ENCODE data around the gene HLTF.

The HLTF gene

DNA sequence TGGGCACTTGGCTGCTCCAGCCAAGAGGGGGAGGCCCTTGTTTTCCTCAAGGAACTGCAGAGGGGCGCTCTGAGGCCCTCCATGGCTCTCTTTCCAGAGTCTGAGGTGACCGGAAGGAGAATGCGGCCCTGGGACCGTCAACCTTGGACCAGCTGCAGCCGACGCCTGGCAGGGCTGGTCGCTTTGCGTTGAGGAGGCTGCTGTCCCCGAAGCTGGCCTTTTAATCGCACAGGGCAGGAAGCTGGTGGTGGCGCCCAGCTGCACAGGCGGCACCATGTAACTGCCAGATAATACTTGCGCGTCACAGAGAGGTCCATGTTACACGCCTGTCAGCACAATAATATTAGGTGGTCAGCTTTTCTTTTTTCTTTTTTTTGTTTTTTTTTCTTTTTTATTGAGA is 875 bp upstream of the HLTF start:
- no peak for DNase-seq

DNA sequence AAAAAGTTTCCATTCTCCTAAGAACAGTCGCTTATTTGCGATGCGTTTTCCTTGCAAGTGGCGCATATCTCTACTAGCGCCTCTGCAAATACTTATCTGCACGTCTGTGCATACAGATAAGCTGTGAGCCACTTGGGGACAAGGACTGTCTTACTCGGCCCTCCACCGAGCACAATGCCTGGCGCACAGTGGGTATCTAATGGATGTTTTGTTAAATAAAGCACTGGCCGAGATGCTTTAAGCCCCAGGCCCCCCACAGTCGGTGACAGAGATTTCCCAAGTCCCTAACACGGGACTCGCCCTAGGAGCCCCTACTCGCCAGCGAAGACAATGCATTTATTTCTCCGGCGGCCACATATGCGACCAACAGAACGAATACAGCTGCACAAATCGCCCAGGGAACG is 503 bp downstream of the HLTF start:
- peak; percentile 12 for DNase-seq

DNA sequence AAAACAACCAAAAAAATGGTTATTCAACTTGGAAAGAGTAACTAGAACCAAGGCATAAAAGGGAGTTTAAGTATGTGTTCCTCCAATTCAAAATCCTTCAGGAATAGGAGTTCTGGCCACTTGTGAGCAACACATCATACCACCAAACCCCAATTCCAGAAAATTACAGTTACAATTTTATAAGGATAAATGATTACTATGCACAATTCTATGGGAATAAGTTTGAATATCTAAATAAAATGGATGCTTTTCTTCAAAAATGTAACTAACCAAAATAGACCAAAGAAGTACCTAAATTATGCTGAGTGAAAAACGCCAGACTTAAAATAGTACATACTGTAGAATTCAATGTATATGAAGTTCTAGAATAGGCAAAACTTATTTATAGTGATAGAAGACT is 4.6 kb downstream of the HLTF start:
- DNase-seq, result no peak

DNA sequence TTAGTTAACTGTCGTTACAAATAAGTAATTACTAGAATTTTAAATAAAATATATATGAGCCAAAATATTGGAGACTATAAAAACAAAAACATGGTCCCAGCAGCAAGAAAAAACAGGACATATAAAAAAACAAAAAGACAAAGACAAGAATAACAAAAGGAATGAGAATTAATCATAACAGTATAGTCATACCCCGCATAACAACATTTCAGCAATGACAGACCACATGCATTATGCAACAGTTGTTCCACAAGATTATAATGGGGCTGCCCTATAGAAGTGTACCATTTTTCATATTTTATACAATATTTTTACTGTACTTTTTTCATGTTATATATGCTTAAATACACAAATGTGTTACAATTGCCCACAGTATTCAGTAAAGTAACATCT is 5.6 kb downstream of the HLTF start:
- DNase-seq, result no peak

GRCh38 chr3:149080011-149080698 is 6.2 kb downstream of the HLTF start:
- no peak for DNase-seq

GRCh38 chr3:149077628-149078027 is 8.7 kb downstream of the HLTF start:
- DNase-seq, result no peak

DNA sequence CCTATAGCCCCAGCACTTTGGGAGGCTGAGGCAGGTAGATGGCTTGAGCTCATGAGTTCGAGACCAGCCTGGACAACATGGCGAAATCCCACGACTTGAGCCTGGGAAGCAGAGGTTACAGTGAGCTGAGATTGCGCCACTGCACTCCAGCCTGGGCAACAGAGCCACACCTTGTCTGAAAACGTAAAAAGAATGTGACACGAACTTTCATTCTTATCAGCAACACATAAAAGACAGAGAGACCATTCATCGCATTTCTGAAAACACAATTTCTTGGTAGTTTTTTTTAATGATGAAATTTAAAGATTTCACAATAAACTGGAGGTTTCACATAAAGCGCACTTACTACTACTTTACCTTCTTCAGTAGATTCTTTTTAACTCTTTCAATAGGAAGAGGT is 18.4 kb downstream of the HLTF start:
- no peak for DNase-seq

DNA sequence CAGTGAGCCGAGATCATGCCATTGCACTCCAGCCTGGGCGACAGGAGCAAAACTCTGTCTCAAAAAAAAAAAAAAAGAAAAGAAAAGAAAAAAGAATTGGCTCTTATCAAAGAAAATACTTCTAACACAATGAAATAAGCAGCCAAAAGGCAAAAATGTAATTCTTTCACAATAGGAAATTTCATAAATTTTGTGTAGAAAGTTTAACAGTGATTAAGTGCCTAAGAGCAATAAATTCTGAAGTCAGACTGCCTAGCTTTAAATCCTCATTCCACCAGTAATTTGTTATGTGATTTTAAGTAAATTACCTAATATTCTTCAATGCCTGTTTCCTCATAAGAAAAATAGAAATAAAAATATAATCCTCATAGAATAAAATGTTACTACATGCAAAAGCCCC is 24.6 kb downstream of the HLTF start:
- no peak for DNase-seq

DNA sequence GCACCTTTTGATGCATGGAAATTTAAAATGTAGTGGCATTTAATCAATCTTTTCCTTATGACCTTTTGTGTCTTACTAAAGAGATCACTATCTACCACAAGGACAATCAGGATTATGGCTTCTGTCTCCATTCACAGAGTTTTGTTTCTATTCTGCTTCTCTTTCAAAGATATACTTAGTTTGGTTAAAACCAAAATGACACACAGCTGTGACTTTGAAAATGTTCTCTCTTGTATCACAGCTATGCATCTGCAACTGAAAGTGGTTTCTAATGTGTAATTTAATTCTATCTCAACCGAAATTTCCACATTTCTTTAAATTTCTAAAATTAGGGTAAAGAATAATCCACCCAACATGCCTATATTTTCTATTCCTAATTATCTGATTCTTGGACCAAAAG is 27.7 kb downstream of the HLTF start:
- no peak for DNase-seq

DNA sequence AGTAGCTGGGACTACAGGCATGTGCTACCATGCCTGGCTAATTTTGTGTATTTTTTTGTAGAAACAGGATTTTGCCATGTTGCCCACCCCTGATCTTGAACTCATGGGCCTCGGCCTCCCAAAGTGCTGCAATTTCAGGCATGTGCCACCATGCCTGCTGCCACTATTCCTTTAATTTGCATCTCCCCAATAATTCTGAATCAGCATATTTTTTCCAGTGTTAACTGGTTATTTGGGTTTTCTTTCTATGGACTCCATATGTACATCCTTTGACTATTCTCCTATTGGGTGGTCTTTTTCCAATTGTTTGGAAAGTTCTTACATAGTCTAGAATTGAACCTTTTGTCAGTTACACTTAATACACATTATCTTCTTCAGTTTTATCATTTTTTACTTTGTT is 28.1 kb downstream of the HLTF start:
- DNase-seq, result no peak

- no peak for DNase-seq
Measured at GRCh38 chr3:149055575-149055974, 30.8 kb downstream of the HLTF start.

DNA sequence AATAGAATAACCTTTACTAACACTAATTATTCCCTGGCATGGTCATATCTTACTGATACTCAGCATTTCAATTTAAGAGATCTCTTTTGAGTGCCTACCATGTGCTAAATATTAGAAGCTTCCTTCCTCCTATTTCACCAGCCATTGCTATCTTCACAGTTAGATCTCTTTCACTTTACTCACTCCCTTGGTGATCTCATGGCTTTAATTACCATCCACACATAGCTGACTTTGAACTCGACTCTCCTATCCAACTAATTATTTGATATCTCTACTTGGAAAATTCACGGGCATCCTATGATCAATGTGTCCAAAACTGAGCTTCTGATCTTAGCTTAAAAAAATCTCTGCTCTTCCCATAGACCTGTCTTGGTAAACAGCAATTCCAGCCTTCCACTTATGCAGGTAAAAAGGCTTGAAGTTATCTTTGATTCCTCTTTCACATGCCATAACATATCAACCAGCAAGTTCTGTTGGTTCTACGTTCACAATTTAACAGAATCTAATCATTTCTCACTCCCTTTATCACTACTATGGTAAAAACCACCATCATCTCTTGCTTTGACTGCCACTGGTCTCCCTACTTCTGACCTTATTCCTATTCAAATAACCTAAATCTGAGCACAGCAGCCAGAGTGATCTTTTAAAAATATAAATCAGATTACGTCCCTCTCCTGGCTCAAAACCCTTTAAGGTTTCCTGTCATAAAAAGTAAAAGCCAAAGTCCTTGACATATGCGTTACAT is 41.8 kb downstream of the HLTF start:
- no peak for DNase-seq

DNA sequence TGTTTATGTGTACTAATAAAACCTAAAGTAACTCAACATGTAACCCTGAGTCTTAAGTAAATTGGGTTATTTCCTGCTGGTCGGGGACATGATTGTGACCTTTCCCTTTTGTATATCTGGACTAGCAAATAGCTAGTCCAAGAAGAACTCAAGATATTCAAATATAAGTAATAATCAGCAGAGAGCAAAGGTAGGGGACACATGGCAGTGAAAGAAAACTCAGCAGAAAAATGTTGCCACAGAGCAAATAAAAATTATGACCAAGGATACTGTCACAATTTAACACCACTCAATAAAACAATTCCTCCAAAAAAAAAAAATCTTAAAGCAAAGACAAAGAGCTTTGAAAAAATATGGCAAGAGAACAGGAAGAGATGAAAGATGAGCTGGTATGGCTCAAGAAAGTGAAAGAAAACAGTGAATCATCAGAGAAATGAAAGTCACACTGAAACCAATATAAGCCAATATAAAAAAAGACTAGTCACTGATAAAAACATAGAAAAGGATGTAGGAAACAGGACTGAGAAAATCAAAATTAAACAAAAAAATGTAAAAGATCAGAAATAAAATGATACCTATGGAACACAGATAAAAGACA is 43.4 kb downstream of the HLTF start:
- DNase-seq, result no peak

- no peak for DNase-seq
Measured at GRCh38 chr3:149038322-149038721, 48.0 kb downstream of the HLTF start.

GRCh38 chr3:149037684-149038083 is 48.6 kb downstream of the HLTF start:
- no peak for DNase-seq

DNA sequence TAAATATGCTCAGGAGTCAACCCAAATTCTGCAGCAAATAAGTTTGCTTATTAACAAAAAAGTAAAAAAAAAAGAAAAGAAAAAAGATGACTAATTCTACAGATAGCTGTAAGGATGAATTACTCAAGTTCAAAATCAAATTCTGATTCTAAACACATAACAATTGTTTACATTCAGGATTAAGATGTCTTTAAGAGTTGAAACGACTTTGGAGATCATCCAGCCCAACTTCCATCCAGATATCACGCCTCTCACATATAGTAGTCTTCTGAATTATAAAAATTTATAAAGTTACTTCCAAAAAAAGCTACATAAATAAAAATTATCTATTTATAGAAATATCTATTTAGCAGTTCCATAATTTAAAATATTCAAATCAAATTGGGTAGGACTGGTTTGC is 55.2 kb downstream of the HLTF start:
- no peak for DNase-seq

GRCh38 chr3:149026718-149027117 is 59.6 kb downstream of the HLTF start:
- DNase-seq, result no peak

DNA sequence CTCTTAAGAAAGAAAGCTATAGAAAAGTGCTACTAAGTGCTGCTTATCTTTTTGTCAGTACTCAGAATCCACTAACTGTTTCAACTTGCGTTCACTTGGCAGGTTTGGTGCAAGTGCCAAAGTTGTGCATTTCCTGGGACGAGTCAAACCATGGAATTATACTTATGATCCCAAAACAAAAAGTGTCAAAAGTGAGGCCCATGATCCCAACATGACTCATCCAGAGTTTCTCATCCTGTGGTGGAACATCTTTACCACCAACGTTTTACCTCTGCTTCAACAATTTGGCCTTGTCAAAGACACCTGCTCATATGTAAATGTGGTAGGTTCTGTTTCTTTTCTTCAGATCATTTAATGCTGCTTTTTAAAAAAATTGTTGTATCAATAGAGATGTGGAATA is 62.4 kb downstream of the HLTF start:
- DNase-seq, result no peak

- DNase-seq, result no peak
Measured at GRCh38 chr3:149021830-149022229, 64.5 kb downstream of the HLTF start.

GRCh38 chr3:149020839-149021252 is 65.5 kb downstream of the HLTF start:
- DNase-seq, result no peak

- DNase-seq, result no peak
Measured at GRCh38 chr3:149020196-149020838, 66.0 kb downstream of the HLTF start.

DNA sequence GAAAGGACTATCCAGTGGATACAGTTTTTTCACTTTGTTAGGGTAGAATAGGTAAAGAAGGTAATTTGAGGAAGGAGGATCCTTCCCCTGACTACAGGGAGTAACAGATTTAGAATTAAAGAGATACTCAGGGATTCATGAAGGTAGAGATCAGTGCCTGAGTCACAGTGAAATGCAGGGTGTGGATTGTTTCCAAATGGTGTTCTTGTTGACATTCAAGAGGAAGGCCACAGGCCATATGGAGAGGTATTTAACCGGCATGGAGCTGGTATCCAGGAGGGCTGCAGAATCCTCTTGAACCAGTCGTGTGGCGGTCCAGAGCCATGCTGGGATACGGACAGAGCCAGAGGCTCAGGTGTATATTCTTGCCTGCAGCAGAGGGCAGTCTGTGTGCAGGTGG is 66.8 kb downstream of the HLTF start:
- DNase-seq, result no peak

DNA sequence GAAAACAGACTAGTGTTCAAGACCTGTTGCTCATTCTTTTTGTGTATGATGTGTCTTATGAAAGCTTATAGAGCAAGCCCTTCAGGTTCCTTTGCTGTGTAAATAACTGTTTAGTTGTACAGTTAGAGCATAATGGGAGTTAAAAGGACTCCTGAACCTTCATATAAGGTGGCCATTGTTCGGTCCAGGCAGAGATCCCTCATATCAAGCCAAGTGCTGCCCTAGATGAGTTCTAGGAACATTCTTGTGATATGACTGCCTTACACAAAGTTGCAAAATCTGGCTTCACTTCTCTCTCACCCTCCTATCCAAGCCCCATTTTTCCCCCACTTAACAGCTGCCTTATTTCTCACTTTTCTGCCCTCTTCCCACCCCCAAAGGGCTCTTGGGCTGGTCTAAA is 68.1 kb downstream of the HLTF start:
- no peak for DNase-seq

Data from activated CD4-positive, alpha-beta T cell treated with anti-CD3 and anti-CD28 coated beads, Interleukin-2, amount 50 U/mL, for 1 hour (primary cell).